Colonic mucosa (tissue), 4 donors: ENCODE measurements around the gene IGFBP4. TPM values are rescaled to one million over a fixed set of nuclear protein-coding genes. Genes with fewer than 3 reads are reported as not detected.

Experiments used
- DNase-seq: peaks from one replicate; pipeline ENCODE4 v3.0.0-alpha.2; 2020
- H3K27ac ChIP-seq: fragments of 200-600 bp; one replicate; pipeline ENCODE4 v1.8.0; 2021
- H3K27me3 ChIP-seq: fragments of 200-600 bp; one replicate; pipeline ENCODE4 v1.8.0; 2021
- H3K36me3 ChIP-seq: fragments of 200-600 bp; one replicate; pipeline ENCODE4 v1.8.0; 2021
- H3K4me1 ChIP-seq: fragments of 200-600 bp; one replicate; pipeline ENCODE4 v1.8.0; 2021; ENCODE audit warnings: mild to moderate bottlenecking
- H3K4me3 ChIP-seq: fragments of 200-600 bp; one replicate; pipeline ENCODE4 v1.8.0; 2021
- H3K9ac ChIP-seq, 2 donors: one replicate each; pipeline ENCODE4 v1.7.0; 2013; ENCODE audit warnings: control low read depth in 2 of 2, low read depth in 2 of 2, low read length in 2 of 2
- H3K9me3 ChIP-seq: fragments of 200-600 bp; one replicate; pipeline ENCODE4 v1.8.0; 2021
- intact Hi-C: fragments of 100-400 bp; cut with DNase I; formaldehyde crosslinking; loops from one replicate; pipeline ENCODE4 v1.14.1; 2022
- total RNA-seq, 2 donors: library from RNA; stranded (reverse); fragmentation: NEBNext Ultra II Directional in 1 of 2; extraction: Animal tissue kit (Norgen Biotek cat#: 25700) in 1 of 2; gene quantifications; one replicate each; pipeline ENCODE4 v1.2.1, GENCODE V29; 2021
- TF ChIP-seq, protein P1 (sequence below): fragments of 200-600 bp; IDR thresholded peaks from one replicate; pipeline ENCODE4 v1.8.0; 2022; ENCODE audit warnings: antibody characterized with exemption, mild to moderate bottlenecking
- donor health status: healthy.
- donor health status: DM: no; HTN: no; CAD: no.
- donor health status: DM: no; HTN: no; CAD: no.

The IGFBP4 gene
- total RNA-seq, 2 donors from 2014 or later = 182 to 291 TPM

- Histone ChIP-seq H3K4me1 (peaks cover 17% of the 10 kb centered on the region), H3K4me3 (peak overlapping the region; percentile 74), H3K27me3 (no peaks in the 10 kb centered on the region), H3K9ac (peak overlapping the region; percentile 93 to 99), H3K9me3 (no peaks in the 10 kb centered on the region), H3K36me3 (no peaks in the 10 kb centered on the region), H3K27ac (peak overlapping the region; percentile 78)
- peak; percentile 49 for DNase-seq
- intact Hi-C loops = loop anchor here (5.0 kb wide), 1 partner anchor 33 kb away; no protein-coding TSS in a partner anchor
- TF ChIP-seq, protein P1, sequence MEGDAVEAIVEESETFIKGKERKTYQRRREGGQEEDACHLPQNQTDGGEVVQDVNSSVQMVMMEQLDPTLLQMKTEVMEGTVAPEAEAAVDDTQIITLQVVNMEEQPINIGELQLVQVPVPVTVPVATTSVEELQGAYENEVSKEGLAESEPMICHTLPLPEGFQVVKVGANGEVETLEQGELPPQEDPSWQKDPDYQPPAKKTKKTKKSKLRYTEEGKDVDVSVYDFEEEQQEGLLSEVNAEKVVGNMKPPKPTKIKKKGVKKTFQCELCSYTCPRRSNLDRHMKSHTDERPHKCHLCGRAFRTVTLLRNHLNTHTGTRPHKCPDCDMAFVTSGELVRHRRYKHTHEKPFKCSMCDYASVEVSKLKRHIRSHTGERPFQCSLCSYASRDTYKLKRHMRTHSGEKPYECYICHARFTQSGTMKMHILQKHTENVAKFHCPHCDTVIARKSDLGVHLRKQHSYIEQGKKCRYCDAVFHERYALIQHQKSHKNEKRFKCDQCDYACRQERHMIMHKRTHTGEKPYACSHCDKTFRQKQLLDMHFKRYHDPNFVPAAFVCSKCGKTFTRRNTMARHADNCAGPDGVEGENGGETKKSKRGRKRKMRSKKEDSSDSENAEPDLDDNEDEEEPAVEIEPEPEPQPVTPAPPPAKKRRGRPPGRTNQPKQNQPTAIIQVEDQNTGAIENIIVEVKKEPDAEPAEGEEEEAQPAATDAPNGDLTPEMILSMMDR = no peak
Measured at GRCh38 chr17:40443988-40444899, 994 bp downstream of the IGFBP4 start.

DNA sequence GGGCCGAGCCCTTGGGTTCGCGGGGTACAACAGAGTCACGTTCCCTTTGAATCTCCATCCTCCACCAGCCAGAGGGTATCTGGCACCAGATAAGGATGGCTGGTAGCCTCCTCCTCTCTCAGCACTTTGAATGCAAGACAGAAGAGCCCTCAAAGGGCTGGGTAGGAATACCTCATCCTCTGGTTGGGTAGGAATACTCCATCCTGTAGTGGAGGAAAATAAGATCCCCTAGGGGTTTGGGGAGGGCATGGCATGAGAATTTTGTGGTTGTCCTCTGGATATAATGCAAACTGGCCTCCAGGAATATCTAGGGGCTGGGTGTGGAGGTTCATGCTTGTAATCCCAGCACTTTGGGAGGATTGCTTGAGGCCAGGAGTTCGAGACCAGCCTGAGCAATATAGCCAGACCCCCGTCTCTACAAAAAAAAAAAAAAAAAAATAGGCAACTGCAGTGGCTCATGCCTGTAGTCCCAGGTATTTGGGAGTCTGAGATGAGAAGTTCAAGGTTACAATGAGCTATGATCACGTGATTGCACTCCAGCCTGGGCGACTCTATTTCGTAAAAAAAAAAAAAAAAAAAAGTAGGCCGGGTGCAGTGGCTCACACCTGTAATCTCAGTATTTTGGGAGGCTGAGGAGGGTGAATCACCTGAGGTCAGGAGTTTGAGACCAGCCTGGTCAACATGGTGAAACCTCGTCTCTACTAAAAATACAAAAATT, 2.7 kb downstream of the IGFBP4 start:
- no peaks in the 10 kb centered on the region for H3K9me3 ChIP-seq
- peak overlapping the region; percentile 74 for H3K4me3 ChIP-seq
- no peak for DNase-seq
- peak overlapping the region; percentile 91 for H3K27ac ChIP-seq
- TF ChIP-seq, protein P1 = no peak
- no peaks in the 10 kb centered on the region for H3K27me3 ChIP-seq
- peaks cover 26% of the 10 kb centered on the region for H3K4me1 ChIP-seq
- no peaks in the 10 kb centered on the region for H3K36me3 ChIP-seq
- peak overlapping the region; percentile 93 to 99 for H3K9ac ChIP-seq
- intact Hi-C loops = no loop called here

GRCh38 chr17:40447148-40447644, 3.9 kb downstream of the IGFBP4 start:
- no peaks in the 10 kb centered on the region for H3K36me3 ChIP-seq
- H3K27ac ChIP-seq = peak overlapping the region; percentile 91
- H3K9me3 ChIP-seq = no peaks in the 10 kb centered on the region
- no peaks in the 10 kb centered on the region for H3K27me3 ChIP-seq
- peaks cover 26% of the 10 kb centered on the region for H3K4me1 ChIP-seq
- H3K9ac ChIP-seq = peak overlapping the region in 1 of 2 donors; percentile 44
- intact Hi-C loops = no loop called here
- peak; percentile 47 for DNase-seq
- TF ChIP-seq, protein P1 = no peak
- H3K4me3 ChIP-seq = peak overlapping the region; percentile 11

DNA sequence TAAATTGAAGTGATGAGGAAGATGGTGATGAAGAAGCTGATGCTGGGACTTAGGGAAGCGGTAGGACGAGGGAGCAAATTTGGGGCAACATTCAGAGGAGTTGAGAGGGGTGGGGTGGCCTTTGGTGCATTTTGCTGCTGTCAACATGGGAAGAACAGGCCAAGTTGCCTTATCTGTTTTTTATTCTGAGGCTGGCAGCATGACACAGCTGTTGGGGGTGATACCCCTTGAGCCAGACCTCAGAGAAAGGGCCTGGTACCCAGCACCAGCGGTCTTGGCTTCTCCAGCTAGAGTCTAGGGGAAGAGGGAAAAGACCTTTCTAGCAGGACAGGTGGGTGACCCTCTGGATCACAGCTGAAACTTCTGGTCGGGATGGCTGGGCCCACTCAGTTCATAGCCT, 4.6 kb downstream of the IGFBP4 start:
- Histone ChIP-seq H3K27ac (peak overlapping the region; percentile 91), H3K36me3 (no peaks in the 10 kb centered on the region), H3K9me3 (no peaks in the 10 kb centered on the region), H3K4me1 (peaks cover 26% of the 10 kb centered on the region), H3K4me3 (no peak overlapping the region), H3K9ac (peak overlapping the region; percentile 44 to 58), H3K27me3 (no peaks in the 10 kb centered on the region)
- TF ChIP-seq, protein P1 = no peak
- DNase-seq = no peak
- intact Hi-C loops = no loop called here

GRCh38 chr17:40448213-40448638, 5.0 kb downstream of the IGFBP4 start:
- Histone ChIP-seq H3K36me3 (no peaks in the 10 kb centered on the region), H3K4me1 (peaks cover 26% of the 10 kb centered on the region), H3K9me3 (no peaks in the 10 kb centered on the region), H3K27ac (peak overlapping the region; percentile 91), H3K4me3 (no peak overlapping the region), H3K27me3 (no peaks in the 10 kb centered on the region), H3K9ac (peak overlapping the region in 1 of 2 donors; percentile 44)
- DNase-seq = peak; percentile 70
- intact Hi-C loops = no loop called here
- TF ChIP-seq, protein P1 = no peak
